NCI-H187 (cell line): ENCODE data around the gene SIRT7.

Source experiments
- DNase-seq, 2 experiments: peaks; one replicate each; lab custom pipeline; 2025; lab: John Stamatoyannopoulos, UW

The SIRT7 gene

DNA sequence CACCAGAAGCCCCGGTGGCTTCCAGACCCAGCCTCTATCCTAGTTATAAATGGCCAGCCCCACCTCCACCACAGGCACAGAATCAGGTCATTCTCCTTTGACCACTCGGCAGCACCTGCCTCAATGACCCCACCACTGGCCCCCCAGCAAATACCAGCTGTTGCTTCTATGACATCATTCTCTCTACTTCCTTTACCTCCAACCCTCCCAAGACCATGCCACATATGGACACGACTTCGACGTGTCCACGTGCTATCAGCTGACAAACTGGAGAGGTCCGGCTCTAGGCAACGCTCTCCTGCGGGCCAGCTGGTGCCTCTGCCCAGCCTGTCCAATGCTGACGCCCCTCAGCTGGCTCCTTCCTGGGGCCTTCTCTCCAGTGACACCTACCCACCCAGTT, 32.5 kb downstream of the SIRT7 start:
- DNase-seq: no peak

DNA sequence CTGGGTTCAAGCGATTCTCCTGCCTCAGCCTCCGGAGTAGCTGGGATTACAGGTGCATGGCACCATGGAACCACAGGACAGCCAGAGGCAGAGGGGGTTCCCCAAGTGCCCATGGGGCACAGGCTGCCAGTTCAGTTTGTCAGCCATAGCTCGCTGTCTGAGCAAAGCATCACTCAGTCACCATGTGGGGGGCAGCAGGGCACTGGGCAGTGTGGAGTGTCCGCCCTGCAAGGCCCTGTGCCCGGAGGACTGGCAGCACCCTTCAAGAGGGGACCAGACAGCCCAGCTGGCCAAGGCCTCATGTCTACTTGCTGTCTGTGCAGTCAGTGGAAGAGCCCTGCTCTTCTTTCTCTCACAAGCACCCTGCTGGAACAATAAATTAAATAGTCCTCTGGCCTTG, 33.0 kb downstream of the SIRT7 start:
- DNase-seq: no peak

DNA sequence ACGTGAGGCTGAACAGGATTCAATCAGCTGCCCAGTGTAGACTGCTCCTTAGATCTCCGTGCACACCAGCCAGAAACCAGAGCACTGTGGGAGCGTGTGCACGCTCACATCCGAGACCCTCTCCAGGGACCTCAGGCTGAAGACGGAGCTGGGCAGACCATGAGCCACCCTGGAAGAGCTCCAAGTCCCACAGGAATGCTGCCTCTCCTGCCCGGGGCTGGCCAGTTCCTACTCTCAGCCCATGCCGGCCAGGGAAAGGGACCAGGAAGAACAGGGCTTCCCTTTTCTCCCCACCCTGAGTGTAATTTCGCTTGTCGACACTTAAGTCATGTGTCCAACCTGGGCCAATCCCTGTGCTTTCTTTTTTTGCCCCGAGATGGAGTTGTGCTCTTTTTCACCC, 33.5 kb downstream of the SIRT7 start:
- DNase-seq: no peak

DNA sequence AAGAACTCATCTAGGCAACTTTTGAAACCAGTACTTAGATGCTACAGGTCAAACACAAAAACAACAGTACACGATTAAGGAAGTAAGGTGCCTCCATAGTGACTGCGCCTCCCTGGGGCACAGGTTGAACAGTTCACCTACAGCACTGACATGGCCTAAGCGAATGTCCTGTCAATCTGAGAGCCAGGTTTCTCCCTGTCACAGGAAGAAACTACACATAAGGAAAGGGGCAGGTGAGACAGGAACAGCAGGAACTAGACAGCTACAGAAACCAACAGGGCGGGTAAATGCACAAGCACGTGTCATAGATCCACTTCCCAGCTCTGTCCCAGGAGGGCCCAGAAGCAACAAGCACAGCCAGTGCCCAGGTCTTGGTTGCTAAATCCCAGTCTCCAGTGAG, 38.9 kb downstream of the SIRT7 start:
- no peak for DNase-seq

DNA sequence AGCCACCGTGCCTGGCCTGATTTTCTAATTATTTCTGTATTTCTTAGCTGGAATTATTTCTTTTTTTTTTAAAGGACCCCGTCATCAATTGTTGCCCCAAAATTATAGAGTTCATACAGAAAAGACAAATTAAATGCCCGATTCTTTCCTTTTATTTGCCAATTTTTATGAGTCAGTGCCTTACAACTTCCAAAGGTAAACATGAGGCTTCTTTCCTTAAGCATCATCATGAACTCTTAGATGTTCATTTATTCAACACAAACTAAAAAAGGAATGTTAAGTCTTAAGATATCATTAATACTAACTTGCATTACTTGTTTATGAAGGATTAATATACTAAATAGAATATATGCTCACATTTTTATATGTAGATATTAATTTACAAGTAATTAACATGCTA, 39.7 kb downstream of the SIRT7 start:
- no peak for DNase-seq

DNA sequence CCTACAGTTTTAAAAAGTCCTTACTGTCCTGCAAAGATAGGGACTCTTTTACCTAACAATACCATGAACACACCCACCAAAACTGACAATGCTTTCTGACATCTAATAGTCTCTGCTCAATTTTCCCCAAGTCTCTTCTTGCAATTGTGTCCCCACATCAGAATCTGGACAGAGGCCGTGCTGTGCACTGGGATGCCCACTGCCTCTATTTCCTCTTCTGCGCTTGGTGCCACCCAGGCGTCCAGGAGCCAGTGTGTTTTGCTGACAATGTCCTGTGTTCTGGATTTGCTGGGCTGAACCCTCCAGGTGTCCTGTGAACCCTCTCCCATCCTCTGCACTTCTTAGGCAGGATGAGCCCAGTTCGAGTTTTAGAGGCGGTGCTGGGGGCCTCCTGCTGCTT, 40.4 kb downstream of the SIRT7 start:
- DNase-seq: no peak

DNA sequence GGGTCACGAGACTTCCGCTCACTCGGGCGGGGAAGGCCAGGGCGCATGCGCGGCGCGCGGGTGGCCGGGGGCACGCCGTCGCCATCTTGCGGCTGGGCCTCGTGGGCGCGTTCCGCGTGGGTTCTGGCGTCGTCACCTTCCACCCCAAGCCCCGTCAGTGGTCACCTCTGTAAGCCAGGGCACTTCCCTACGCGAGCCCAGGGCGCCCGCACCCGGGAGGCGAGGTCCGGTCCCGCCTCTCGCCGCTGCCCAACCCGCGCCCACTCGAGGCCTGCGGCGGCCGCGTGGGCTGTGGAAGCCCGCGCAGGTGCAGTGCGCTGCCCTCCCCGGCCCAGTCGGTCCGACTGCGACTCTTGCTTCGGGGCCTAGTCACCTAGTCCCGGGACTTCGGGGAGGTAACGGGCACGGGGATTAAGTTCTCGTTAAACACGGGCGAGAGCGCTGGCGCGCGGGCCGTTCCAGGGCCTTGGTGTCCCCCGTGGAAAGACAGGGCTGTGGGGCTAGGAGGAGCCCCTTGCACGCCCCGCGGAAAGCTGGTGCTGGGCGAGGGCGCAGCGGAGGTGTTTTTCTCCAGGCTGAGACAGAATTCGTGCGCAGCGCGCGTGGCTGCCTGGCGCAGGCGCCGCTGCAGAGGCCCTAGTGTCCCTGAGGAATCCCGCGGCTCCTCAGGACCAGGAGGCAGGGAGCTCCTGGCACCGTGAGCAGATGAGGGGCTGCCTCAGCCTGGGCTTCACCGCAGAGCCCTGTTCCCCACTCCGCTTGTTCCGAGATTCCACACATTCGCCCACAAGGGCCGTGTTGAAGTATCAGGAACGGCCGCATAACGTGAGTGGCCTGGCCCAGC, 46.4 kb downstream of the SIRT7 start:
- peak; percentile 70 to 83 for DNase-seq

DNA sequence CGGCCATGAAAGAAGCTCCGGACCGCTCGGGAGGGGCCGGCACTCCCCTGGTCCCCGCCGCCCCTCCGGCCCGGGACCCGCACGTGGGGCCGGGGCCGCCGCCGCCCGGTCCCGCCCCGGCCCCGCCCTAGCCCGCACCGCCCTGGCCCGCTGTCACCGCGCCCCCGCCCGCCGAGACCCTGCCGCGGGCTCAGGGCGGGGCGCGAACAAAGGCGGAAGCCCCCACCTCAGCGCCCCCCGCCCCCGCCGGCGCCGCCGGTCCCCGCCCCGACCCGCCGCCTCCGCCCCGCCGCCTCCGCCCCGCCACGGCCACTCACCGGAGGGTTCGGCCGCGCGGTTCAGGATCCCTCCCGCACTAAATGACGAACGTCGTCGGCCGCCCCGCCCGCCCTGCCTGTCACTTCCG, 47.0 kb downstream of the SIRT7 start, which contains the start of gene ARHGDIA:
Gene ARHGDIA, minus strand, starts transcription at position 357 of the 406 bp plus-strand sequence. CDS start 1,407 bp downstream, outside the sequence.
- DNase-seq: no peak

DNA sequence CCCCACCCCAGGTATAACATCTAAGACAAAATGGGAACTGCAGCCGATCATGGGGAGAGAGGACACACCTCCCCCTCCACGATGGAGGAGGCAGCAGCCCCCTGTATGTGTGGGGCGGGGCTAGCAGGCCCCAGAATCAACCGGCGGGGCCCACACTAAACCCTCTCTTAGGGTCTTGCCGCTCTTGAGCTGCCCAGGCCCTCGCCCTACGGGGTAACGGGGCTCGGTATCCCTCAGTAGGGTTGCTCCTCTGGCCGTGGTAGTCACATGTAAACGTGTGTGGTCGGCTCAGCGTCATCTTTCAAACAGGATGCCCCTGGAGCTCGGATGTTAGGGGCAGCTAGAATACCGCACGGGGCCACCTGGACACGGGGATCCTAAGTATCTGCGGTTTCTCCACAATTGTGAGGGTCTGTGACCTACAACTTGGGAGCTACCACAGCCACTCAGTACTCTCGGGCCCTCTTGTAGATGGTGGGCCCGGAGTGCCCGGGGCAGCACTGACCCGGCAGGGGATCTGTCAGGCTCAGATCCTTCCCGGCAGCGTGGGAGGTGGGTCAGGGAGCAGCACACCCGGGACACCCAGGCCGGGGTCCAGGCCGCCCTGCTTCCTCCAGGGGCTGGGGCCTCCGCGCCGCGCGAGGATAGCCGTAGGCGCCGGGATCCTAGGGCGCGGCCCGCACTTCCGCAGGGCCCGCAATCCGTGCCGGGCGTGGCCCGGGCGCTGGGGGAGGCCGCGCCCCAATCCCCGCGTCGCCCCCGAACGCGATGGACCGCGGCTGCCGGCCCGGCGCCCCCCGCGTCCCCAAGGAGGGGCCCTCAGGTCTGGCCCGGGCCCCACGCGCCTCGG, 47.6 kb downstream of the SIRT7 start:
- DNase-seq: no peak

DNA sequence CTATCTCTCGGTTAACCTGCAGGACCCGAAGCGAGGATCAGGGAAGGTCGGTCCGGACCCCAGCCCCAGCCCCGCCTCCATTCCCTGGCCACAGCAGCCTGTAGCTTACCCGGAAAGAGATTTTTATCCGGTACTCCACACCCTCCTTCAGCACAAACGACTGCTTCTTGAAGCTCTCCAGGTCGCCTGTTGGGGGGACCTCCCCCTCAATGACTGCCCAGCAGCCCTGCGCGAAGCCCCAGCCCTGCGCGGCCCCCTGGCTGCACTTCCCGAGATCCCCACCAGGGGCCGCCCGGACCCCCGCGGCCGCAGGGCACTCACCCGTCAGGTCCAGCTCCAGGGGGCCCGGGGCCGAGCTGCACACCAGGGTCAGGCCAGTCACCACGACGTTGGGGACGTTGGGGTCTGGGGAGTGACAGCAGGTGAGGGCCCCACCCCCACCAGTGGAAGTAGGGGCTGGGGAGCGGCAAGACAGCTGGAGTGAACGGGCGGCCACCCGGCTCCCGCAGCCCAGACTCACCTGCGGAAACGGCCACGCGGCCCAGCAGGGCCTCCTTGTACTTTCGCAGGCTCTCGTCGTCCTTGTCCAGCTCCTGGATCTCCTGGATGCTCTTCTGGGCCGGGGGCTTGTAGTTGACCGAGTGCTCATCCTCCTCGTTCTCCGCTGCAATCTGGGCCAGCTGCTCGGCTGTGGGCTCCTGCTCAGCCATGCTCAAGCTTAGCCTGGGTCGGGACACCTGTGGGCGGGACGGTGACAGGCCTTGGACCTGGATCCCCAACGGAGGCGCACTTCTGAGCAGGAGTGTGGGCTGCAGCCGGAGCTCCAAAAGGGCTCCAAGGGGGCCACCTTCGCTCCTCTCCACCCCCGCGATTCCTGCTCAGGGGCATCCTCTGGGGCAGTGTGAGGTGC, 48.5 kb downstream of the SIRT7 start:
- DNase-seq: no peak

DNA sequence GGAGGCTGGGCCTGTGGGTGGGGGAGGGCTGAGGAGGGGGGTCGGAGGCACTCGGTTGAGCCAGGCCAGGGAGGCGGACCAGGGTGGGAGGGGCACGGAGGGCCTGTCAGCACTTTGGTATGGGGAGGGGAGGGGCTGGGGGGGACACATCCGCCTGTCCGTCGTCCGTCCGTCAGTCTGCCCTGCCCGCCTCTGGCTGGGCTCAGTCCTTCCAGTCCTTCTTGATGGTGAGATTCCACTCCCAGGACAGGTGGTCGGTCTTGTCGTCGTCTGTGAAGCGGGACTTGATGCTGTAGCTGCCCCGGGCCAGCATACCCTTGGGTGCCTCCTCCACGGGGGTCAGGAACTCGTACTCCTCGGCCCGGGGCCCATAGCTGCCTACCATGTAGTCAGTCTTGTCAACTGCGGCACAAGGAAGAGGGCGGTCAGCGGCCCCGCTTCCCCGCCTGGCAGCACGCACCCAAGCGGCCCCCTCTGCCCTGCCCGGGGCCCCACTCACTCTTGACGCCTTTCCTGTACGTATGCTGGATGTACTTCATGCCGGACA, 49.2 kb downstream of the SIRT7 start:
- DNase-seq: no peak

DNA sequence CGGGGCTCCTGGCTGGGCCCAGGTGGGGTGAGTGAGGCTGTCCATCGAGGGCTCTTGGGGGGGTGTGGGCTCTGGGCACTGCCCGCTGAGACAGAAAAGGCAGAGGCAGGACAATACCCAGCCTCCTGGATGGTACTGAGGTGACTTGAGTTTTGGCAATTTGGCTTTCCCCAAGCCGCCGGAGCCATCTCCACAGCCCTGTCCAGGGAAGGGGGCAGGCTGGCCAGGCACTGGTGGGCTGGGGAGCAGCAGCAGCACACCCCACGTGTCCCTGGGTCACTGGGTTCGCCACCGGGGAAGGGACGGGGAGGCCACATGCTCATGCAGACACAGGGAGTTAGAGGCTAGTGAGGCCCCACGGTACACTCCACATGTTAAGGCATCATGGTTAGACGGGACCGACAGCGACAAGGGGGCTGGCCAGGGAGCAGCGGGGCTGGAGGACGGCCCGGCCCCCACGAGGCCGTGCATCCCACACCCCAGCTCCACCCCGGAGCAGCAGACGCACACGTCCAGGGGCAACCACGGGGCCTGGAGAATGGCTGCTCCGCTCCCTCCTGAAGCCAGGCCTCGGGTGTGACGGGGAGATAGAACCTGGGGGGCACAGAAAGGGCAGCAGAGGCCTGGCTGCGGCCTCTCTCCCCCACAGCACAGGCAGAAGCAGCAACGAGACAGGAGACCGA, 49.8 kb downstream of the SIRT7 start:
- DNase-seq: no peak

DNA sequence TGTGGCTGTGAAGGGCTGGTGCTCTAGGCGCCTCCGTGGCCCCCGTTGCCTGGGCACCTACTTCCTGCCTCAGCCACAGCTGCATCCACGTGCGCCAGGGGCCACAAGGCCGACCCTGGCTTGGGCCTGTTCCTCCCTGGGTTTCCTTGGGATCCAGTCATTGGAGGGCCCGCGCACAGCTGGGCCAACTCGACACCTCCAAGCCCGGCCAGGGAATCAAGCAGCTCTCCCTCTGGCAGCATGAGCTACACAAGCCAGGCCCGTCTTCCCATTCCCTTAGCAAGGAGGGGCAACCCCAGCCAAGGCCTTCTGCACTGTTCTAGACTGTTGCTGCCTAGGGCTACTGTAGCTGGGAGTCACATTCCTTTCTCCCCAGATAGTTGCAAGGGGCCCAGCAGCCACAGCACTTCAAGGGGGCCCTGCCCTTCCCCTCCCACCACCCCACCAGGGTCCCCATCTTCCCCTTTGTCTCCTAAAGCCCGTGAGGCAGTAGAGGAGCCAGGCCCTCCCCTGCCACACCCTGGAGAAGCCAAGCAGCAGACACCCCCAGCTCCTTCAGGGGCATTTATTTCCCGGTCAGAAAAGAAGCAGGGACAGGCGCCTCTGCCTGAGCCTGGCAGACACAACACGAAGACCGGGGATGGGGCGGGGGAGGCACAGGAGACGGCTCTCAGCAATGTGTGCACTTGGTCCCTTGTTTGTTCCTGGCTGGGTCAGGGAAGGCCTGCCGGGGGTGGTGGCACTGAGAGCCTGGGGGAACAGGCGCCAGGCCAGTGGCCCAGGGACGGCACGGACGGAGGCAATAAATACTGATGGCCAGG, 50.6 kb downstream of the SIRT7 start:
- no peak for DNase-seq

DNA sequence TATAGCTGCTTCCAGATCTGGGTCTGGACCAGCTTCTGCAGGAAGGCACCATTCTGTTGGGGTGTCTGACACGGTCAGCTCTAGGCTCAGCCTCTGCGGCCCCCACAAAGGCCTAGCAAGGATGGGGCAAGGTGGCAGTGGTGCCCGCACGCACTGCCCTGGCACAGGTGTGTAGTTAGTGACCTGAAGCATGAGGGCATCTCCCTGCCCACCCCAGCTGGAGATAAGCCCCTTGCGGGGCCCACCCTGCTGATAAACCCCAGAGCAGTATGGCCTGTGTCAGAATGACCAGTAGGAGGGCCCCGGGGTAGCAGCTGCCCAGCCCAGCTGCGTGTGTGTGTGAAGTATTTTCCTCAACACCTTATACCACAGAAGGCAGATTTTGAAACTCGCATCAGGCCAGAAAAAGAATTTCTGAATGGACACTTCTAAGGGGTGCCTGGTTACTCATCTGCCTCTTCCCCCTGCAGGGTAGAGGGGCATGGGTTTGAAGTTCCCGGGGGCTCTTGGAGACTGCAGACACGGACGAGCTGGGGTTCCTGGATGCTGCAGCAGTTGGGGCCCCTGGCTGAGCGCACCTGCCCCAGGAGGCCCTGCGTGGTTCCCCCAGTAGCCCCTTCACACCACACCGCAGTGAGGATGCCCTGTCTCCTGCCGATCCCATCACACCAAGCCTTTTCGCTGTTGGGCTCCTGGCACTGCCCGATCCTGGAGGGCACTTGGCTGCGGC, 51.4 kb downstream of the SIRT7 start:
- no peak for DNase-seq

DNA sequence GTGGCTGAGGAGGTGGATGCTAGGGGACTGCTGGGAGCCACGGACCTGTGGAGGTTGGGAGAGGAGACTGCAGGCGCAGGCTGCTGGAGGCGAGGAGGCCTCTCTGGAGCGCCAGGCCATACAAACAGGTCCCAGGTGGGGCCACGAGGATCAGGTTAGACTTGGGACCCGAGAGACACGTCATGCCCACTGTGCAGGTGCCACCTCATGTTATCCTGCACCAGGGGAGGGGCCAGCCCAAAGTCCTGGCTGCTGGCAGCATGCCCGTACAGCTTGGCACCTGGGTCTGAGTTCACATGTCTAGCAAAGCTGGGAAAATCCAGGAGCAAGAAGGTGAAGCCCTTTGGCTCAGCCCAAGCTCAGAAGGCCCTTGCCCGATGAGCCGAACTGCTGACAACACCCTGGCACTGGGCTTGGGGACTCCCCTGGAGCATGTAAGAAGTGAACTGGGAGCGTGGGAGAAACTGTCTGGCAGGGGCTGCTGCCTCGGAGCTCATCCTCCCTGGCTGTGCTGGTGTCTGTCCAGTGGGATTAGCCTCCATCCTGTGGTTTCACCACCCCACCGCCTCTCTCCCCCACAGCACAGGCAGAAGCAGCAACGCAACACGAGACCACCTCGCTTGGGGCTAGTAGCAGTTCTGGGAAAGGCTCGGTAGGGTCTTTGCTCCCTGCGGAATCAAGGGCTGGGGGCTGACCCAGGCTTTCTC, 52.1 kb downstream of the SIRT7 start:
- DNase-seq: no peak

DNA sequence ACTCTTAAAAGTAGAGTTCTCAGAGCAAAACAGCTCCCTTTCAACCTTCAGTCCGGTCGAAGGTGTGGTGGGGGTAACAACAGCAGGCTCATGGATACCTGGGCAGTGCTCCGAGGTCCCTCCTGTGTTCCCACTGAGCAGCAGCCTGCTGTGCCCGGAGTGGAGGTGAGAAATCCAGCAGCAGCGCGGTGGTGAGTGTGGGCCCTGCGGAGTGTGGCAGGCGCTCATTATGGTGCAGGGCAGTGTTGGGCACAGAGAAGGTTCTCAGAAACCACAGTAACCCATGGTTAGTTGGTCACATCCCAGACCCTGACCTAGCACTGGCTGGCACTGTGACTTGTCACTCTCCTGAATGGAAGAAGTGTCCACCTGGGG, 52.6 kb downstream of the SIRT7 start:
- no peak for DNase-seq

DNA sequence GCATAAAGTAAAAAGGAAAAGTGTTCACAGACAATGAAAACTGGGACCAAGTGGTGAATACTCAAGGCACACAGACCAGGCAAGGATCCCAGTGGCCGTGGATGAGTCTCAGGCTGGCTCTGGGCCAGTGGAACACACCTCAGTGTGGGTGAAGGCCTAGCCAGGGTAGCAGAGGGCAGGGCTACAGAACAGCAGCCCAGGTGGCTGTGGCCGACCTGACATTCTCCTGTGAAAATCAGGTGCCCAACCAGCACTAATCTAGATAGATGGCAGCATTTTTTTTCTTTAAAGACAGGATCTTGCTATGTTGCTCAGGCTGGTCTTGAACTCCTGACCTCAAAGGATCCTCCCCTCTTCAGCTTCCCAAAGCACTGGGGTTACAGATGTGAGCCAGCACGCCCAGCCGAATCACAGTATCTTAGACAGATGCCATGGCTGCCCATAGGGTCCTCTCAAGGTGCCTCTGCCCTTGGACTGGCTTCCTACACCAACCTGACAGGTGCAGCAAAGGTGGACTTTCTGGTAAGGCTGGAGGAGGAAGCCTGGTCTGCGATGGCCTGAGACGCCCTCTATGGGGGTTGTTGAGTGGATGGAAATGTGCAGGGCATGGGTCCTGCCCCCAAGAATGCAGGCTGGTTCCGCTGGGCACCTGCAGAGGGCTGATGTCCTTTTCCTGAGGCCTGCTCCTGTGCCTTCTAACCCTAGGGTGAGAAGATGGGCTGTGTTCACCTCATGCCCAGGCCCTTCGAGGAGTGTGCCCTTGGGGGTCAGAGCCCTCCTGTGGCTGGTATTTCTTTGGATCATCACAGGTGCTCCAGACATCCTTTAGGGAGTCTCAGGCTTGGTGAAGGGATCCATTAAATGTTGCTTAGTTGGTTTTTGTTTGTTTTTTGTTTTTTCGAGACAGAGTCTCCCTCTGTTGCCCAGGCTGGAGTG, 53.9 kb downstream of the SIRT7 start:
- DNase-seq: no peak

DNA sequence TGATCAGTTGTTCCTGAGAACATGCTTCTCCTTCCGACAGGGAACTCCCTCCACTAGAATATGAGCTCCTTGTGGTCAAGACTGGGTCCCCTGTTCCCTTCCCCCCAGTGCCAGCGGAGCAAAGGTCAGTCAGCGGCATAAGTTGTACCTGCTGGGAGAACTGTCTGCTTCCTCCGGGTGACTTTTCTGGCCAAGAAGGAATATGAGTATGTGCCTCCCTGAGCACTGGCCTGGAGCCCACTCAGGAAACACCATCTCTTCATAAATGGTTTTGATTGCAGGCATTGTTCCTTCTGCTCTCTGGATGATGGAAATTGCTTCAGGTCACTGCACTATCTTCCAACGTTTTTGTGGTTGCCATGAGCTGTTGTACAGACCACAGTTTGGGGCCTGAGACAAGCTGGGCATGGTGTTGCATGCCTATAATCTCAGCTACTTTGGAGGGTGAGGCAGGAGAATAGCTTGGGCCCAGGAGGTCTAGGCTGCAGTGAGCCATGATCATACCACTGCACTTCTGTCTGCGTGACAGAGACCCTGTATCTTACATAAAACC, 54.8 kb downstream of the SIRT7 start:
- no peak for DNase-seq
